VCaP (cell line): ENCODE results near the gene CHD1L.

Source experiments
- H3K27ac ChIP-seq: fragments of 450-650 bp; 2 replicates; pipeline ENCODE4 v1.5.1; 2017
- CTCF ChIP-seq: fragments of 450-650 bp; conservative IDR thresholded peaks from 2 replicates; pipeline ENCODE4 v1.5.1; 2017; ENCODE audit warnings: mild to moderate bottlenecking, moderate library complexity

Gene CHD1L

GRCh38 chr1:147209825-147210821 is 32.4 kb upstream of the CHD1L start:
- H3K27ac ChIP-seq: 0 out of 2 replicates have a peak overlapping the region, but pooled peaks have one; percentile 7
- TF ChIP-seq CTCF: no peak

- no peak for TF ChIP-seq CTCF
- H3K27ac ChIP-seq: no peak overlapping the region
Observed at GRCh38 chr1:147210987-147211386, 31.5 kb upstream of the CHD1L start.

- TF ChIP-seq CTCF: no peak
- H3K27ac ChIP-seq: no peak overlapping the region
Observed at GRCh38 chr1:147211577-147211976, 30.9 kb upstream of the CHD1L start.

GRCh38 chr1:147213271-147213670 is 29.2 kb upstream of the CHD1L start:
- peak overlapping the region; percentile 66; the same call in 1 of the 2 replicates for H3K27ac ChIP-seq
- no peak for TF ChIP-seq CTCF

GRCh38 chr1:147214325-147214724 is 28.2 kb upstream of the CHD1L start:
- TF ChIP-seq CTCF: no peak
- peak overlapping the region; percentile 66 for H3K27ac ChIP-seq

- TF ChIP-seq CTCF: no peak
- H3K27ac ChIP-seq: peak overlapping the region; percentile 66
Observed at GRCh38 chr1:147214842-147215539, 27.5 kb upstream of the CHD1L start.

GRCh38 chr1:147215540-147215916 is 27.0 kb upstream of the CHD1L start:
- H3K27ac ChIP-seq: peak overlapping the region; percentile 66
- TF ChIP-seq CTCF: no peak
